Duodenal mucosa (tissue), 2 donors: ENCODE data around the gene WWOX.

Experiments used
- H3K27ac ChIP-seq: one replicate; pipeline ENCODE4 v1.7.0; 2013; ENCODE audit warnings: low read depth, low read length
- H3K27me3 ChIP-seq, 2 donors: one replicate each; pipeline ENCODE4 v1.7.0; 2013; ENCODE audit warnings: low read length in 2 of 2, control low read depth in 1 of 2; ENCODE audit not compliant: insufficient read depth in 2 of 2, control insufficient read depth in 1 of 2
- H3K36me3 ChIP-seq, 2 donors: one replicate each; pipeline ENCODE4 v1.7.0; 2013; ENCODE audit warnings: low read length in 2 of 2, control low read depth in 1 of 2; ENCODE audit not compliant: insufficient read depth in 2 of 2, control insufficient read depth in 1 of 2
- H3K4me1 ChIP-seq, 2 donors: one replicate each; pipeline ENCODE4 v1.7.0; 2013; ENCODE audit warnings: low read length in 2 of 2, control low read depth in 1 of 2; ENCODE audit not compliant: insufficient read depth in 2 of 2, control insufficient read depth in 1 of 2
- H3K4me3 ChIP-seq, 2 donors: one replicate each; pipeline ENCODE4 v1.7.0; 2013; ENCODE audit warnings: low read length in 2 of 2, low read depth in 1 of 2
- H3K9ac ChIP-seq, 2 donors: one replicate each; pipeline ENCODE4 v1.7.0; 2013; ENCODE audit warnings: low read length in 2 of 2, low read depth in 1 of 2
- H3K9me3 ChIP-seq, 2 donors: one replicate each; pipeline ENCODE4 v1.7.0; 2013; ENCODE audit warnings: low read length in 2 of 2, control low read depth in 1 of 2; ENCODE audit not compliant: control insufficient read depth in 1 of 2

Gene WWOX

GRCh38 chr16:78993346-78993745, 893.9 kb downstream of the WWOX start:
- Histone ChIP-seq H3K4me3 (no peak overlapping the region), H3K9me3 (no peaks in the 10 kb centered on the region), H3K4me1 (no peaks in the 10 kb centered on the region), H3K27me3 (peaks cover 0 to 3% of the 10 kb centered on the region in 2 donors), H3K9ac (no peak overlapping the region), H3K27ac (no peak overlapping the region), H3K36me3 (no peaks in the 10 kb centered on the region)

GRCh38 chr16:78994135-78994745, 894.8 kb downstream of the WWOX start:
- Histone ChIP-seq H3K4me3 (no peak overlapping the region), H3K9me3 (no peaks in the 10 kb centered on the region), H3K36me3 (no peaks in the 10 kb centered on the region), H3K27me3 (peaks cover 0 to 3% of the 10 kb centered on the region in 2 donors), H3K4me1 (no peaks in the 10 kb centered on the region), H3K9ac (no peak overlapping the region), H3K27ac (no peak overlapping the region)

- Histone ChIP-seq H3K9me3 (no peaks in the 10 kb centered on the region), H3K36me3 (no peaks in the 10 kb centered on the region), H3K9ac (no peak overlapping the region), H3K27ac (no peak overlapping the region), H3K27me3 (peaks cover 0 to 3% of the 10 kb centered on the region in 2 donors), H3K4me1 (no peaks in the 10 kb centered on the region), H3K4me3 (no peak overlapping the region)
Measured at GRCh38 chr16:78995441-78995840, 896.0 kb downstream of the WWOX start.

GRCh38 chr16:78996790-78997189, 897.3 kb downstream of the WWOX start:
- H3K27ac ChIP-seq = no peak overlapping the region
- H3K4me3 ChIP-seq = no peak overlapping the region
- peaks cover 0 to 3% of the 10 kb centered on the region in 2 donors for H3K27me3 ChIP-seq
- no peak overlapping the region for H3K9ac ChIP-seq
- no peaks in the 10 kb centered on the region for H3K4me1 ChIP-seq
- H3K36me3 ChIP-seq = no peaks in the 10 kb centered on the region
- H3K9me3 ChIP-seq = no peaks in the 10 kb centered on the region

GRCh38 chr16:78998879-78999278, 899.4 kb downstream of the WWOX start:
- no peak overlapping the region for H3K27ac ChIP-seq
- peaks cover 0 to 3% of the 10 kb centered on the region in 2 donors for H3K27me3 ChIP-seq
- H3K4me3 ChIP-seq = no peak overlapping the region
- no peaks in the 10 kb centered on the region for H3K4me1 ChIP-seq
- H3K36me3 ChIP-seq = no peaks in the 10 kb centered on the region
- no peak overlapping the region for H3K9ac ChIP-seq
- no peaks in the 10 kb centered on the region for H3K9me3 ChIP-seq

- Histone ChIP-seq H3K9me3 (no peaks in the 10 kb centered on the region), H3K27me3 (no peaks in the 10 kb centered on the region), H3K4me1 (no peaks in the 10 kb centered on the region), H3K4me3 (no peak overlapping the region), H3K36me3 (no peaks in the 10 kb centered on the region), H3K9ac (no peak overlapping the region), H3K27ac (no peak overlapping the region)
Measured at GRCh38 chr16:79001156-79001967, 901.9 kb downstream of the WWOX start.

- Histone ChIP-seq H3K4me3 (no peak overlapping the region), H3K27me3 (no peaks in the 10 kb centered on the region), H3K9me3 (no peaks in the 10 kb centered on the region), H3K9ac (no peak overlapping the region), H3K27ac (no peak overlapping the region), H3K36me3 (no peaks in the 10 kb centered on the region), H3K4me1 (no peaks in the 10 kb centered on the region)
Measured at GRCh38 chr16:79003026-79003609, 903.7 kb downstream of the WWOX start.

- no peak overlapping the region for H3K9ac ChIP-seq
- H3K4me1 ChIP-seq = no peaks in the 10 kb centered on the region
- no peaks in the 10 kb centered on the region for H3K9me3 ChIP-seq
- H3K36me3 ChIP-seq = no peaks in the 10 kb centered on the region
- no peak overlapping the region for H3K4me3 ChIP-seq
- H3K27me3 ChIP-seq = no peaks in the 10 kb centered on the region
- H3K27ac ChIP-seq = no peak overlapping the region
Measured at GRCh38 chr16:79004309-79004708, 904.9 kb downstream of the WWOX start.

GRCh38 chr16:79005096-79005495, 905.6 kb downstream of the WWOX start:
- no peaks in the 10 kb centered on the region for H3K36me3 ChIP-seq
- H3K9me3 ChIP-seq = no peaks in the 10 kb centered on the region
- H3K4me1 ChIP-seq = no peaks in the 10 kb centered on the region
- H3K27ac ChIP-seq = no peak overlapping the region
- no peaks in the 10 kb centered on the region for H3K27me3 ChIP-seq
- no peak overlapping the region for H3K4me3 ChIP-seq
- no peak overlapping the region for H3K9ac ChIP-seq

GRCh38 chr16:79006206-79006605, 906.8 kb downstream of the WWOX start:
- H3K4me1 ChIP-seq = no peaks in the 10 kb centered on the region
- no peaks in the 10 kb centered on the region for H3K9me3 ChIP-seq
- no peak overlapping the region for H3K4me3 ChIP-seq
- no peak overlapping the region for H3K27ac ChIP-seq
- H3K27me3 ChIP-seq = no peaks in the 10 kb centered on the region
- H3K36me3 ChIP-seq = no peaks in the 10 kb centered on the region
- H3K9ac ChIP-seq = no peak overlapping the region
